Endodermal cell (in vitro differentiated cells): ENCODE data around the gene DSN1. TPM values are rescaled to one million over a fixed set of nuclear protein-coding genes. Genes with fewer than 3 reads are reported as not detected.

Experiments
- DNase-seq: peaks from one replicate; pipeline ENCODE4 v3.0.0-alpha.2; 2017
- H3K27ac ChIP-seq: 2 replicates; pipeline ENCODE4 v1.5.1; 2013; ENCODE audit warnings: mild to moderate bottlenecking, low read depth, low read length, moderate library complexity
- H3K27me3 ChIP-seq: 2 replicates; pipeline ENCODE4 v1.6.1; 2013; ENCODE audit warnings: mild to moderate bottlenecking, low read length, moderate library complexity; ENCODE audit not compliant: insufficient read depth, control insufficient read depth, poor library complexity, severe bottlenecking
- H3K36me3 ChIP-seq: 2 replicates; pipeline ENCODE4 v1.7.0; 2013; ENCODE audit warnings: mild to moderate bottlenecking, low read length, moderate library complexity; ENCODE audit not compliant: control insufficient read depth, insufficient read depth
- H3K4me1 ChIP-seq: one replicate; pipeline ENCODE4 v1.7.0; 2013; ENCODE audit warnings: low read length; ENCODE audit not compliant: control insufficient read depth, insufficient read depth
- H3K4me3 ChIP-seq: 2 replicates; pipeline ENCODE4 v1.5.1; 2013; ENCODE audit warnings: mild to moderate bottlenecking, low read length, moderate library complexity
- H3K9ac ChIP-seq: 2 replicates; pipeline ENCODE4 v1.6.1; 2013; ENCODE audit warnings: mild to moderate bottlenecking, low read length, moderate library complexity; ENCODE audit not compliant: poor library complexity, severe bottlenecking; ENCODE audit errors: extremely low read depth
- H3K9me3 ChIP-seq: 2 replicates; pipeline ENCODE4 v1.6.1; 2013; ENCODE audit warnings: mild to moderate bottlenecking, low read length, moderate library complexity; ENCODE audit not compliant: control insufficient read depth
- H3K27ac Mint-ChIP-seq: 2 replicates; pipeline ENCODE4 v1.8.0; 2020; ENCODE audit warnings: mixed read lengths
- H3K27me3 Mint-ChIP-seq: 2 replicates; pipeline ENCODE4 v1.8.0; 2021; ENCODE audit warnings: mild to moderate bottlenecking, mixed read lengths; ENCODE audit not compliant: insufficient read depth
- H3K36me3 Mint-ChIP-seq: 2 replicates; pipeline ENCODE4 v1.8.0; 2020; ENCODE audit warnings: low read depth, mixed read lengths
- H3K4me1 Mint-ChIP-seq: 2 replicates; pipeline ENCODE4 v1.8.0; 2020; ENCODE audit warnings: mixed read lengths
- H3K4me3 Mint-ChIP-seq: 2 replicates; pipeline ENCODE4 v1.8.0; 2020; ENCODE audit warnings: mild to moderate bottlenecking, moderate library complexity, mixed read lengths
- H3K9me3 Mint-ChIP-seq: 2 replicates; pipeline ENCODE4 v1.8.0; 2020; ENCODE audit warnings: mild to moderate bottlenecking, mixed read lengths
- WGBS, 2 experiments: methylation state at CpG; one replicate each; pipeline versions ENCODE4 v1.1.5 to v1.1.7; 2013; ENCODE audit warnings: missing lambda C conversion rate in 2 of 2, mixed read lengths in 1 of 2; ENCODE audit not compliant: insufficient coverage in 1 of 2, insufficient read length in 1 of 2; 5-methylcytosine and 5-hydroxymethylcytosine counted together
- total RNA-seq, 2 donors: library from RNA; stranded (reverse); fragmentation: NEBNext Ultra II Directional in 1 of 2; extraction: Animal tissue kit (Norgen Biotek cat#: 25700) in 1 of 2; gene quantifications; 2 replicates in 1 of 2; 3 replicates in 1 of 2; pipeline ENCODE4 v1.2.1, GENCODE V29; 2021
- TF ChIP-seq, protein P1 (sequence below): fragments of 200-600 bp; sonication (generic); conservative IDR thresholded peaks from 2 replicates; pipeline ENCODE4 v1.5.0; 2021; ENCODE audit warnings: antibody characterized with exemption, mild to moderate bottlenecking

Gene DSN1
- total RNA-seq, 2 donors from 2014 or later, result 21.4 to 32.4 TPM

DNA sequence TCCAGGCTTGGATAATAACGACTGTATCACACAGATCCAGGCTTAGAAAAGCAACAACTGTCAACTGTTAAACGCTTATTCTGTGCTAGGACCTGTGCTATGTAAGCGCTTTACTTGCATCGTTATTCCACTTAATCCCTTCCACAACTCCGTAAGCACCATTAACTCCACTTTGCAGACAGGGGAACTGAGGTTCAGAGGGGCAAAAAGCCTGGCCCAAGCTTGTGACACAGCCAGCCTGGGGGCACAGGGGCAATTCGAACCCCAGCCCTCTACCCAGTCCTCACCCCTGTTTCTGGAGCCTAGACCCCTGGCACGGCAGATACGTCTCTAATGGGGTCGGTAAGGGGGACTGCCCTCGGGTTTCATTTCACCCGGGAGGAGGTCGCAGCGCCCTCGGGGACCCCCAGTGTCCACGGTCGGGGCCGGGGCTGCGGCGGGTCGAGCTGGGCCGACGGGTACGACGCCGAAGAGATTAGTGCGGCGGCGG lies 411 bp downstream of the DSN1 start:
- H3K4me3 ChIP-seq, result peak overlapping the region; percentile 94
- no peak overlapping the region for H3K27ac ChIP-seq
- H3K36me3 ChIP-seq, result peaks cover 7% of the 10 kb centered on the region
- no peaks in the 10 kb centered on the region for H3K4me1 ChIP-seq
- no peak for DNase-seq
- 6% methylated on average over 20 to 28 of the region's 28 CpGs for WGBS, 2 experiments
- H3K9me3 ChIP-seq, result no peaks in the 10 kb centered on the region
- Mint-ChIP-seq H3K9me3 (no peaks in the 10 kb centered on the region), H3K36me3 (peaks cover 1% of the 10 kb centered on the region), H3K27ac (peak overlapping the region; percentile 95), H3K4me1 (peaks cover 9% of the 10 kb centered on the region), H3K4me3 (peak overlapping the region; percentile 74), H3K27me3 (no peaks in the 10 kb centered on the region)
- no peaks in the 10 kb centered on the region for H3K27me3 ChIP-seq
- H3K9ac ChIP-seq, result peak overlapping the region; percentile 94
- TF ChIP-seq, protein P1, sequence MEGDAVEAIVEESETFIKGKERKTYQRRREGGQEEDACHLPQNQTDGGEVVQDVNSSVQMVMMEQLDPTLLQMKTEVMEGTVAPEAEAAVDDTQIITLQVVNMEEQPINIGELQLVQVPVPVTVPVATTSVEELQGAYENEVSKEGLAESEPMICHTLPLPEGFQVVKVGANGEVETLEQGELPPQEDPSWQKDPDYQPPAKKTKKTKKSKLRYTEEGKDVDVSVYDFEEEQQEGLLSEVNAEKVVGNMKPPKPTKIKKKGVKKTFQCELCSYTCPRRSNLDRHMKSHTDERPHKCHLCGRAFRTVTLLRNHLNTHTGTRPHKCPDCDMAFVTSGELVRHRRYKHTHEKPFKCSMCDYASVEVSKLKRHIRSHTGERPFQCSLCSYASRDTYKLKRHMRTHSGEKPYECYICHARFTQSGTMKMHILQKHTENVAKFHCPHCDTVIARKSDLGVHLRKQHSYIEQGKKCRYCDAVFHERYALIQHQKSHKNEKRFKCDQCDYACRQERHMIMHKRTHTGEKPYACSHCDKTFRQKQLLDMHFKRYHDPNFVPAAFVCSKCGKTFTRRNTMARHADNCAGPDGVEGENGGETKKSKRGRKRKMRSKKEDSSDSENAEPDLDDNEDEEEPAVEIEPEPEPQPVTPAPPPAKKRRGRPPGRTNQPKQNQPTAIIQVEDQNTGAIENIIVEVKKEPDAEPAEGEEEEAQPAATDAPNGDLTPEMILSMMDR, result no peak

DNA sequence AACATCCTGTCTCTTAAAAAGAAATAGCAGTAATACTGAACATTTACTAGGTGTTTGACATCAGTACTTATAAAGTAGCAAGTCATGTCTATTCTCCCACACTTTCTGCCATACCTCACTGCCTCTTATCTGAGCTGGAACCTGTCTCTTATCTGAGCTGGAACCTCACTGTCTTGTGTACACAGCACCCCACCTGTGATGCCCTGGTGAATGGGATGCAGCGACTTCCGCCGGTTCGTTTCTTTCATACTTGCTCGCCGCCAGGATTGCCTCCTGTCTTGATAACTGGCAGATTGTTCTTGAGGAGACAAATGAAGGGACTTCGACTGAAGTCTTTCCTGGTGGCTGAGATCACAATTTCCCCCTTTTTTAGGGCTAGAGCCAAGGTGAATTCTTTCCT lies 2.9 kb downstream of the DSN1 start:
- no peak overlapping the region for H3K27ac Mint-ChIP-seq
- H3K9ac ChIP-seq, result no peak overlapping the region
- 95 to 96% methylated on average over 7 of the region's 7 CpGs for WGBS, 2 experiments
- H3K27me3 Mint-ChIP-seq, result no peaks in the 10 kb centered on the region
- TF ChIP-seq, protein P1, result no peak
- H3K36me3 Mint-ChIP-seq, result peaks cover 14% of the 10 kb centered on the region
- H3K4me3 ChIP-seq, result no peak overlapping the region
- peaks cover 21% of the 10 kb centered on the region for H3K36me3 ChIP-seq
- H3K27ac ChIP-seq, result no peak overlapping the region
- no peaks in the 10 kb centered on the region for H3K9me3 Mint-ChIP-seq
- no peaks in the 10 kb centered on the region for H3K9me3 ChIP-seq
- H3K4me1 ChIP-seq, result no peaks in the 10 kb centered on the region
- DNase-seq, result no peak
- H3K27me3 ChIP-seq, result no peaks in the 10 kb centered on the region
- H3K4me1 Mint-ChIP-seq, result peaks cover 5% of the 10 kb centered on the region
- H3K4me3 Mint-ChIP-seq, result no peak overlapping the region

DNA sequence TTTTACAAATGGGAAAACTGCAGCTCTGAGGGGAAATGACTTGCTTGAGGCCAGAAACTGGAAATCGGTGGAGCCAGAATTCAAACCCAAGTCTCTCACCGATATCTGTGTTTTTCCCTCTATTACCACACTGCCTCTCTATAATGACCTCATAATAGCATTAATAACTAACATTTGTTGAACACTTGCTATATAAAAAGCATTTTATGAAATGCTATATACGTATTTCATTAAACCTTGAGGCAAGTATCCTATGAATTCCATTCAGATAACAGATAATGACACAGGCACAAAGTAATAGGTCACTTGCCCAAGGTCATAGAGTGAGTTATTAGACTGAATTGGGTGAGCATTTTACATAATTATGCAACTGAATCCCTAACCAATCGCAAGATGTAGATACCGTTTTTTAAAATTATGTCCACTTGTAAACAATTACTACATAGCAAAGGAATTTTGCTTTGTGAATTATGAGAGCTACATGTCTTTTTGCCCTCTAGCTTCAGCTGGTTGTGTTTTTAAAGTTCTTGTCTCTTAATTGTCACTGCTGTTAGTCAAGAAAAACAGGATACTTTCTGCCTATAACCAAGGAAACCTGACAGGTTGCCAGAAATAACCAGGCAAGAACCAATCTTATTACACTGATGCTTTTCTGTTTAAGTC lies 4.7 kb downstream of the DSN1 start:
- Histone ChIP-seq H3K9me3 (no peaks in the 10 kb centered on the region), H3K4me1 (no peaks in the 10 kb centered on the region), H3K36me3 (peaks cover 30% of the 10 kb centered on the region), H3K27ac (no peak overlapping the region), H3K4me3 (no peak overlapping the region), H3K27me3 (no peaks in the 10 kb centered on the region), H3K9ac (no peak overlapping the region)
- Mint-ChIP-seq H3K27ac (no peak overlapping the region), H3K4me3 (no peak overlapping the region), H3K4me1 (peaks cover 5% of the 10 kb centered on the region), H3K36me3 (peaks cover 20% of the 10 kb centered on the region), H3K27me3 (no peaks in the 10 kb centered on the region), H3K9me3 (no peaks in the 10 kb centered on the region)
- TF ChIP-seq, protein P1, result no peak
- no peak for DNase-seq
- WGBS, 2 experiments, result 93 to 94% methylated on average over 2 to 3 of the region's 5 CpGs
